Skeletal muscle tissue (tissue), 4 donors: Measurements from ENCODE around the gene KAZALD1. TPM values are rescaled to one million over a fixed set of nuclear protein-coding genes. Genes with fewer than 3 reads are reported as not detected.
A peak's percentile ranks its signal among the peaks of the same experiment; 100 is the strongest.

Experiments used
- H3K27ac ChIP-seq: one replicate; pipeline ENCODE4 v1.7.0; 2013; ENCODE audit warnings: mild to moderate bottlenecking, low read depth, low read length, inconsistent platforms
- H3K27me3 ChIP-seq, 3 donors: one replicate each; pipeline ENCODE4 v1.7.0; 2013; ENCODE audit warnings: low read length in 3 of 3; ENCODE audit not compliant: control insufficient read depth in 3 of 3, insufficient read depth in 3 of 3
- H3K36me3 ChIP-seq, 3 donors: one replicate each; pipeline ENCODE4 v1.7.0; 2013; ENCODE audit warnings: low read length in 3 of 3; ENCODE audit not compliant: control insufficient read depth in 3 of 3, insufficient read depth in 3 of 3
- H3K4me1 ChIP-seq, 3 donors: one replicate each; pipeline ENCODE4 v1.7.0; 2013; ENCODE audit warnings: low read length in 3 of 3, mild to moderate bottlenecking in 3 of 3; ENCODE audit not compliant: control insufficient read depth in 3 of 3, insufficient read depth in 3 of 3
- H3K4me3 ChIP-seq, 3 donors: one replicate each; pipeline ENCODE4 v1.7.0; 2013; ENCODE audit warnings: low read length in 3 of 3
- H3K9ac ChIP-seq, 3 donors: one replicate each; pipeline ENCODE4 v1.7.0; 2013; ENCODE audit warnings: low read length in 3 of 3, mild to moderate bottlenecking in 3 of 3, moderate library complexity in 2 of 3, low read depth in 1 of 3
- H3K9me3 ChIP-seq, 3 donors: one replicate each; pipeline ENCODE4 v1.7.0; 2013; ENCODE audit warnings: low read length in 3 of 3; ENCODE audit not compliant: control insufficient read depth in 3 of 3
- total RNA-seq: library from RNA; depleted of rRNA; stranded (reverse); fragments of >200 nt; gene quantifications from one replicate; pipeline ENCODE4 v1.2.3, GENCODE V29; 2014
- donor health status: Osteomylitis.

The KAZALD1 gene
- total RNA-seq, 1 donor from 2014 or later = 23.5 TPM

DNA sequence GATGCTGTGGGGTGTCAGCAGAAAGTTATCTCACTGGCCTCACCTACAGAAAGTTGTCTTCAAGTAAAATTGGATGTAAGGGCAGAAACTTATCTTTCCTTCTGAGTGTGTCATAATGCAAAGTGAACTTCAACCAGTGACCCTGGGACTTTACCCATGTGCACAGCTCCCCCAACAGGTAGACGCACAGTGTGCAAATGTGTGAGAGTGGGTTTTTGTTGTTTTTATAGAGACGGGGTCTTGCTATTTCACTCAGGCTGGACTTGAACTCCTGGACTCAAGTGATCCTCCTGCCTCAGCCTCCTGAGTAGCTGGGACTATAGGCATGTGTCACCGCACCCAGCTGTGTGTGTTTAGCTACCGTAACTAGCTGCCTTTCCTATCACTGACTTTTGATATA, 6.4 kb upstream of the KAZALD1 start:
- peaks cover 3 to 7% (median 6%) of the 10 kb centered on the region in 3 donors for H3K27me3 ChIP-seq
- H3K4me1 ChIP-seq = peaks cover 8 to 20% (median 19%) of the 10 kb centered on the region in 3 donors
- no peaks in the 10 kb centered on the region for H3K36me3 ChIP-seq
- H3K9me3 ChIP-seq = no peaks in the 10 kb centered on the region
- H3K27ac ChIP-seq = no peak overlapping the region
- no peak overlapping the region for H3K4me3 ChIP-seq
- H3K9ac ChIP-seq = no peak overlapping the region

DNA sequence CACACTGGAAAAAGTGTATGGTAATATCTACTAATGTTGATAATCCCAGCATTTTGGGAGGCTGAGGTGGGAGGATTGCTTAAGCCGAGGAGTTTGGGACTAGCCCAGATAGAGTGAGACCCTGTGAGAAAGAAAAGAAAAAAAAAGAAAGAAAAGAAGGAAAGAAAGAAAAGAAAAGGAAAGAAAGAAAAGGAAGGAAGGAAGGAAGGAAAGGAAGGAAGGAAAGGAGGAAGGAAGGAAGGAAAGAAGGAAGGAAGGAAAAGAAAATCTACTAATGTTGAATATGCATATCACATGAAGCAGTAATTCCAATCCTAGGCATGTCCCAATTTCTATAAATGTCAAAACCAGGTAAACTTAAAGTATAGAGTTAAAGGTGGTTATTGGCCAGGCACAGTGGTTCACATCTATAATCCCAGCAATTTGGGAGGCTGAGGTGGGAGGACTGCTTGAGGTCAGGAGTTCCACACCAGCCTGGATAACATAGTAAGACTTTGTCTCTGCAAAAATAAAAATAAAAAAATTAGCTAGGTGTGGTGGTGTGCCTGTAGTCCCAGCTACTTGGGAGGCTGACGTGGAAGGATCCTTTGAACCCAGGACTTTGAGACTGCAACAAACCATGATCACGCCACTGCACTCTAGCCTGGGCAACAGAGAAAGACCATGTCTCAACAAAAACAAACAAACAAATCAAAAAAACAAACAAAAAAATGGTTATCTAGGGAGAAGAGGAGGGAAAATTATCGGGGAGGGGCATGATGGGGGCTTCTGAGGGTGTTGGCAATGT, 5.2 kb upstream of the KAZALD1 start:
- Histone ChIP-seq H3K27ac (no peak overlapping the region), H3K4me1 (peaks cover 12 to 20% (median 17%) of the 10 kb centered on the region in 3 donors), H3K9me3 (no peaks in the 10 kb centered on the region), H3K9ac (no peak overlapping the region), H3K4me3 (no peak overlapping the region), H3K27me3 (no peaks in the 10 kb centered on the region), H3K36me3 (no peaks in the 10 kb centered on the region)

DNA sequence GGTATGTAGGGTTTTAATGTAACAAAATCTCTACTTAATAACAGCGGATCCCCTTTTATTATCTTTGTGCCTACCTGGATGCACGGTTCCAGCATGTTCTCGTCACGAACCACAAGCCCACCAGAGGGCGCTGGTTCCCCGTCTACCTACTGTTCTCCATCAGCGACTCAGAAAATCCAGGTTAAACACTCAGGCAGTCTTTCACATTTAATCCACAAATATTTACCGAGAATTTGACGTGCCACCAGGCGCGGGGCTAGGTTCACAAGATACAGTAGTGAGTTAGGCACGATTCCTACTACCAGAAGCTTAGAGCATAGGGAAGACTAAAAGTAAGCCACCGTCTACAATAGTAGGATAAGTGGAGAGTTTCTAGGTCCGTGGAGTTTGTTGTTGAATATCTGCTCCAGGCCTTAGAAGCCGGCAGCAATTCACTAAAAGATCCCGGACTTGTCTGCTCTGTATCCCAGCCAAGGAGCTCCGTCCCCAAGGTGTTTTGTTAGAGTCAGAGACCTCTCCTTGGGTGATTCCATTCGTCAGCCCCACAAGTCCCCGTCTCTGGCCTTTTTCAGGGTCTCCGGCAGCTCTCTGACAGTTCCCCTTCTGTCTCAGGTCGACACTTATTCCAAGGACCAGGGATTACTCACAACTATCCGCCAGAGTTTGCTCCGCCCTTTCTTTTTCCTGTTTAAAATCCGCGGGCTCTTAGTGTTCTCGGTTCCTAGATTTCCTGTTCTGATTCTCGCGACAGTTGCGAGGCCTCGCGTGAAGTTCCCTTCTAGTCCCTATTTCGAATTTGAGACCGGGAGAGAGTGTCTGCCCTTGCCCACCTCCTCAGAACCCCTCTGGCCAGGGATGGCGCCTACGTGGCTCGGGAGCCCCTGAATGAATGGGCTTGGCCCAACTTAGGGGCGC, 1.5 kb upstream of the KAZALD1 start:
- Histone ChIP-seq H3K36me3 (no peaks in the 10 kb centered on the region), H3K9ac (peak overlapping the region; percentile 93 to 100 (median 97)), H3K27me3 (peaks cover 0 to 16% (median 14%) of the 10 kb centered on the region in 3 donors), H3K27ac (peak overlapping the region; percentile 96), H3K9me3 (no peaks in the 10 kb centered on the region), H3K4me1 (peaks cover 42 to 47% (median 44%) of the 10 kb centered on the region in 3 donors), H3K4me3 (peak overlapping the region; percentile 97 to 99 (median 98))

DNA sequence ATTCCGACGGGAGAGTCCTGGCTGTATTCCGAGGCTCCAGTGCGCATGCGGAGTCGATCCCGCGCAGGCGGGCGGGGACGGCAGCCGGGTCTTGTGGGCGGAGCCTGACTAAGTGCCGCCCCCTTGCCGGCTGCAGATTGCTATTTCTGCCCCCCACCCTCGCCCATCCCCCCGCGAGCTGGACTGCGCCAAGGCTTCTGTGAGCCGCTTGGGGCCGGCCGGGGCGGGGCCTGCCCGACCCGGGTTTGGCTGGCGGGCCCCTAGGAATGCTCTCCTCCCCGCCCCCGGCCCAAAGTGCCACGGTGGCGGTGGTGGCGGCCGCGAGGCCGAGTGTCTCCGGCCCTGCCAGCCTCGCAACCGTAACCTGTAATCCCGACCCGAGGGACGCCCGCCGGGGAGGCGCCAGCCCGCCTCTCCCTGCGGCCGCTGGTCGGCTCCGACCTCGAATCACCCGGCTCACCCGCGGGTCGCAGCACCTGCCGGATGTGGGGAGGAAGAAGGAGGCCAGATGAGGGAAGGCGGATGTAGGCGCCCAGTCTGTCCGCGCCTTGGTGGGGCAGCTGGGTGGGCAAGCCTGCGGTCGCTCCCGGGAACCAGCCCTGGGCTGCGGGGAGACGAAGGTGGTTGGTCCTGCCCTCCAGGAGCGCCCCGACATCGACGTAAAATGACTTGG, 702 bp upstream of the KAZALD1 start:
- H3K4me3 ChIP-seq = peak overlapping the region; percentile 97 to 99 (median 98)
- peak overlapping the region; percentile 96 for H3K27ac ChIP-seq
- no peaks in the 10 kb centered on the region for H3K36me3 ChIP-seq
- no peaks in the 10 kb centered on the region for H3K9me3 ChIP-seq
- peaks cover 0 to 24% (median 21%) of the 10 kb centered on the region in 3 donors for H3K27me3 ChIP-seq
- H3K4me1 ChIP-seq = peaks cover 50 to 55% (median 50%) of the 10 kb centered on the region in 3 donors
- peak overlapping the region; percentile 93 to 100 (median 97) for H3K9ac ChIP-seq

DNA sequence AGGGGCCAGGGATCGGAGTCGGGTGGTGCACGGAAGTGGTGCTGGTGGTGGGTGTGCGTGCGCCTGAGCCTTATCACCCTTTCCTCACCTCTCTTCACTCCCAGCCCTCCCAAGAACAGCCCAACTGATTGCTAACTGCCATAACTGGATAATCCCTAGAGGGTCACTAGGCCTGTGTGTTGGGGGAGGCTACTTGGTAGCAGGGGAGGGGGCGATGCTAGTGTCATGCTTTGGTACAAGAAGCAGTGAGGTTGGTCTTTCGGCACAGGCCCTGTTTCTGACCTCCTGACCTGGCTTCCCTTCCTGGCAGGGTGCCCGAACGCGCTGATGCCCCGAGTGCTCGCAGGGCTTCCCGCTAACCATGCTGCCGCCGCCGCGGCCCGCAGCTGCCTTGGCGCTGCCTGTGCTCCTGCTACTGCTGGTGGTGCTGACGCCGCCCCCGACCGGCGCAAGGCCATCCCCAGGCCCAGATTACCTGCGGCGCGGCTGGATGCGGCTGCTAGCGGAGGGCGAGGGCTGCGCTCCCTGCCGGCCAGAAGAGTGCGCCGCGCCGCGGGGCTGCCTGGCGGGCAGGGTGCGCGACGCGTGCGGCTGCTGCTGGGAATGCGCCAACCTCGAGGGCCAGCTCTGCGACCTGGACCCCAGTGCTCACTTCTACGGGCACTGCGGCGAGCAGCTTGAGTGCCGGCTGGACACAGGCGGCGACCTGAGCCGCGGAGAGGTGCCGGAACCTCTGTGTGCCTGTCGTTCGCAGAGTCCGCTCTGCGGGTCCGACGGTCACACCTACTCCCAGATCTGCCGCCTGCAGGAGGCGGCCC, 652 bp downstream of the KAZALD1 start:
- Histone ChIP-seq H3K4me3 (peak overlapping the region; percentile 97 to 99 (median 98)), H3K9me3 (no peaks in the 10 kb centered on the region), H3K36me3 (no peaks in the 10 kb centered on the region), H3K4me1 (peaks cover 60 to 64% (median 62%) of the 10 kb centered on the region in 3 donors), H3K9ac (peak overlapping the region; percentile 76 to 97 (median 93)), H3K27ac (peak overlapping the region; percentile 96), H3K27me3 (peaks cover 0 to 35% (median 32%) of the 10 kb centered on the region in 3 donors)

DNA sequence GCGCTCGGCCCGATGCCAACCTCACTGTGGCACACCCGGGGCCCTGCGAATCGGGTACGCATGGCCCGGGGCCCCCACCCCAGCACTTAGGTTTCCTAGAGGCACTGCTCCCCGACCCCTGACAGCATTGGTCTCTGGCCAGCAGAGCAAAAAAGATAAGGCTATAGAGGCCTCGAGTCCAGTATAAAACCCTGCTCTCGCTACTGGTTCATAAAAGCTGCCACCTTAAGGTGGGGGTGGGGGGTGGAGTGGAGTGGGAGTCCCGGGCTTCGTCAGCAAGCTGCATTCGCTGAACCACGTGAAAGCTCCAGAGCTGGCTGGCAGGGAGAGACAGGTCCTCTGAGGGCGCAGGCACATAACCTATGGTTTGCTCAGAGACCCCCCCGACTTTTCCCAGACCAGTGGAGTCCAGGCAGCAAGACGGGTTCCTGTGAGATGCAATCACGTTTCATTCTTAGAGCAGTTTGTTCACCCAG, 1.3 kb downstream of the KAZALD1 start:
- Histone ChIP-seq H3K36me3 (no peaks in the 10 kb centered on the region), H3K4me1 (peaks cover 63 to 67% (median 65%) of the 10 kb centered on the region in 3 donors), H3K9ac (peak overlapping the region in 2 of 3 donors; percentile 93 to 97), H3K27ac (no peak overlapping the region), H3K27me3 (peaks cover 0 to 36% (median 35%) of the 10 kb centered on the region in 3 donors), H3K9me3 (no peaks in the 10 kb centered on the region), H3K4me3 (peak overlapping the region; percentile 97 to 99 (median 98))

DNA sequence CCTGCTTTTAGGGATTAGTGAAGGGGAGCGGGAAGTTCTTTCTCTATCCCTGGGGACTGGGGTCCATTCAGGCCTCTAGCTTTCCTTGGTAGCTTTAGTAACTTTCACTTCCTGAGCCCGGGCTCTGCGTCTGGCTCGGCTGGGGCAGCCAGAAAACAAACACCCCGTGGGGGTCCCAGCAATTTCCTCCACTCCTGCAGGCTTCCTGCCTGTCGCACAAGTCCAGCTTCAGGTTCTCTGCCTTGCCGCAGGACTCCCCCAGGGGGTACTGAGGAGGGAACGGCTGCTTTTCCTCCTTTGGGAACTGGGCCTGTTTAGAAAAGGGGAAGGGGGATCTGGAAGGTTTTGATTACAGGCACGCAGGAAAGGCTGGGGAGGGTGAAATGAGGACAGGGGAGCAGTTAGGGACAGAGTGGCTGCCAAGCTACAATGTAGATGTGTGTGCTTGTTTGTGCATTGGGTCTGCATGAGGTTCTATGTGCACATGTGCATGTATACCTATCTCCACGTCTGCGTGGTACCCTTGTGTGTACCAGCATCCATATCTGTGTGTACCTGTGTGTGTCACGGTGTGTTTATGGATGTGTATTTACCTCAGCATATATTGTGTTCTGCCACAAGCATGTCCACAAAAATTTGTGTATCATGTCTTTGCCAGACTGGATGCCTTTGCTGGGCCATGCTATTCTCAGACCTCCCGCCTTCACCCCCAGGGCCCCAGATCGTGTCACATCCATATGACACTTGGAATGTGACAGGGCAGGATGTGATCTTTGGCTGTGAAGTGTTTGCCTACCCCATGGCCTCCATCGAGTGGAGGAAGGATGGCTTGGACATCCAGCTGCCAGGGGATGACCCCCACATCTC, 2.0 kb downstream of the KAZALD1 start:
- Histone ChIP-seq H3K36me3 (no peaks in the 10 kb centered on the region), H3K9ac (peak overlapping the region in 1 of 3 donors; percentile 97), H3K4me3 (peak overlapping the region; percentile 27 to 99 (median 38)), H3K9me3 (no peaks in the 10 kb centered on the region), H3K4me1 (peaks cover 63 to 67% (median 65%) of the 10 kb centered on the region in 3 donors), H3K27ac (no peak overlapping the region), H3K27me3 (peaks cover 0 to 36% (median 35%) of the 10 kb centered on the region in 3 donors)

DNA sequence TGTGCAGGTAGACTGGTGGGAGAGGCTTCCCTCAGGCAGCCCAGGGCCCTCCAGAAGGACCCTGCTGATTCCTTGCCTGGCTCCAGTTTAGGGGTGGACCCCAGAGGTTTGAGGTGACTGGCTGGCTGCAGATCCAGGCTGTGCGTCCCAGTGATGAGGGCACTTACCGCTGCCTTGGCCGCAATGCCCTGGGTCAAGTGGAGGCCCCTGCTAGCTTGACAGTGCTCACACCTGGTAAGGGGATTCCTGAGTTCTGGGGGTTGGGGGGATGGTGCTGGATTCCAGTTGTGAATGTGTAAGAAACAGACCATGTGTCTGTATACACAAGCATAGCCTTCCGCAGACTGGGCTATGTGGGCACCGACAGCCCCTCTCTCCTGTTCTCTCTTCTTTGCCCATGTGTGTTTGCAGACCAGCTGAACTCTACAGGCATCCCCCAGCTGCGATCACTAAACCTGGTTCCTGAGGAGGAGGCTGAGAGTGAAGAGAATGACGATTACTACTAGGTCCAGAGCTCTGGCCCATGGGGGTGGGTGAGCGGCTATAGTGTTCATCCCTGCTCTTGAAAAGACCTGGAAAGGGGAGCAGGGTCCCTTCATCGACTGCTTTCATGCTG, 2.7 kb downstream of the KAZALD1 start:
- peaks cover 0 to 36% (median 35%) of the 10 kb centered on the region in 3 donors for H3K27me3 ChIP-seq
- no peak overlapping the region for H3K9ac ChIP-seq
- H3K4me3 ChIP-seq = no peak overlapping the region
- H3K27ac ChIP-seq = no peak overlapping the region
- H3K4me1 ChIP-seq = peaks cover 62 to 67% (median 63%) of the 10 kb centered on the region in 3 donors
- no peaks in the 10 kb centered on the region for H3K36me3 ChIP-seq
- H3K9me3 ChIP-seq = no peaks in the 10 kb centered on the region
